Renal cortex interstitium (tissue), 15 donors: ENCODE results near the gene LMX1B. TPM values are rescaled to one million over a fixed set of nuclear protein-coding genes. Genes with fewer than 3 reads are reported as not detected.
A peak's percentile ranks its signal among the peaks of the same experiment; 100 is the strongest.
"Not testable (repeated sequence)": the region's sequence is repeated elsewhere in the genome, so short reads cannot be mapped to it uniquely, and the experiment has no call there.

Experiments used
- DNase-seq, 11 donors: peaks; one replicate each; pipeline ENCODE4 v3.0.0-alpha.2; 2013; ENCODE audit warnings: low read depth in 9 of 11, low spot score in 4 of 11; ENCODE audit errors: extremely low read depth in 1 of 11
- long read RNA-seq, 16 experiments: transcript quantifications; one replicate each; lab custom pipeline, GENCODE V29; 2026
- polyA plus RNA-seq, 3 donors: library from polyadenylated mRNA; unstranded; fragments of 120-200 nt; gene quantifications; one replicate each; pipeline ENCODE4 v1.2.1, GENCODE V29; 2013; ENCODE audit not compliant: insufficient read length in 3 of 3

LMX1B gene
- polyA plus RNA-seq = 10 to 100 TPM; 15.9 to 20.5 (median 19.2) TPM
- long read RNA-seq, donor 1, partial matches to known transcripts = 0 of 1 reads
- long read RNA-seq, donor 1, other reads (novel, unspliced or antisense) = 0 of 1 reads
- long read RNA-seq, donor 2, partial matches to known transcripts = 0 of 2 reads
- long read RNA-seq, donor 2, other reads (novel, unspliced or antisense) = 0 of 2 reads
- long read RNA-seq, donor 3, full-length matches to known transcripts = 5 of 5 reads
- long read RNA-seq, donor 3, partial matches to known transcripts = 0 of 5 reads
- long read RNA-seq, donor 3, other reads (novel, unspliced or antisense) = 0 of 5 reads
- long read RNA-seq, donor 4, full-length matches to known transcripts = 6 of 6 reads
- long read RNA-seq, donor 4, partial matches to known transcripts = 0 of 6 reads
- long read RNA-seq, donor 4, other reads (novel, unspliced or antisense) = 0 of 6 reads
- long read RNA-seq, donor 5 = 0 reads
- long read RNA-seq, donor 6, full-length matches to known transcripts = 4 of 4 reads
- long read RNA-seq, donor 6, partial matches to known transcripts = 0 of 4 reads
- long read RNA-seq, donor 6, other reads (novel, unspliced or antisense) = 0 of 4 reads
- long read RNA-seq, donor 7, full-length matches to known transcripts = 3 of 3 reads
- long read RNA-seq, donor 7, partial matches to known transcripts = 0 of 3 reads
- long read RNA-seq, donor 7, other reads (novel, unspliced or antisense) = 0 of 3 reads
- long read RNA-seq, donor 8, full-length matches to known transcripts = 5 of 5 reads
- long read RNA-seq, donor 8, partial matches to known transcripts = 0 of 5 reads
- long read RNA-seq, donor 8, other reads (novel, unspliced or antisense) = 0 of 5 reads
- long read RNA-seq, donor 9, partial matches to known transcripts = 0 of 1 reads
- long read RNA-seq, donor 9, other reads (novel, unspliced or antisense) = 0 of 1 reads
- long read RNA-seq, donor 10, full-length matches to known transcripts = 3 of 3 reads
- long read RNA-seq, donor 10, partial matches to known transcripts = 0 of 3 reads
- long read RNA-seq, donor 10, other reads (novel, unspliced or antisense) = 0 of 3 reads
- long read RNA-seq, donor 11, partial matches to known transcripts = 0 of 1 reads
- long read RNA-seq, donor 11, other reads (novel, unspliced or antisense) = 0 of 1 reads
- long read RNA-seq, donor 12, partial matches to known transcripts = 0 of 1 reads
- long read RNA-seq, donor 12, other reads (novel, unspliced or antisense) = 0 of 1 reads
- long read RNA-seq, donor 13 = 0 reads
- long read RNA-seq, donor 14, partial matches to known transcripts = 0 of 3 reads
- long read RNA-seq, donor 14, other reads (novel, unspliced or antisense) = 0 of 3 reads
- long read RNA-seq, donor 15, partial matches to known transcripts = 0 of 1 reads
- long read RNA-seq, donor 15, other reads (novel, unspliced or antisense) = 0 of 1 reads
- long read RNA-seq, donor 16, full-length matches to known transcripts = 13 of 13 reads
- long read RNA-seq, donor 16, partial matches to known transcripts = 0 of 13 reads
- long read RNA-seq, donor 16, other reads (novel, unspliced or antisense) = 0 of 13 reads

DNA sequence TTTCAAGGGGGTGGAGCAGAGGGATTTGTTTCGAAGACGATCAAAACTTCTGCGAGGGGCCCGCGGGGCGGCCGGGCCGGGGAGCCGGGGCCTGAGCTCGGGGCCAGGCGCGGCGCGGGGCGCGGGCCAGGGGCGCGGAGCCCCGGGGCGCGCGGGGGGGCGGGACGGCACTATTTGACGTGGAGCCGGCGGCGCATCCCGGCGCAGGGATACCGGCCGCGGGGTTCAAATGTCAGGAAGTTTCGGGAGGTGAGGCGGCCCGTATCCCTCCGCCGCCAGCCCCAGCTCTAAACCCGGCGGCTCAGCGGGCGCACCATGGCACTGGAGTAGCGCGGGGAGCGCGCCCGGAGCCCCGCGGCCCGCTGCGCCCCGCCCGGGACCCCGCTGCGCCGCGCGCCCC, at the start of gene LMX1B:
LMX1B (plus strand) TSS at position 278 of the 400 bp plus-strand sequence. CDS start 522 bp downstream, outside the sequence.
- DNase-seq = no peak

DNA sequence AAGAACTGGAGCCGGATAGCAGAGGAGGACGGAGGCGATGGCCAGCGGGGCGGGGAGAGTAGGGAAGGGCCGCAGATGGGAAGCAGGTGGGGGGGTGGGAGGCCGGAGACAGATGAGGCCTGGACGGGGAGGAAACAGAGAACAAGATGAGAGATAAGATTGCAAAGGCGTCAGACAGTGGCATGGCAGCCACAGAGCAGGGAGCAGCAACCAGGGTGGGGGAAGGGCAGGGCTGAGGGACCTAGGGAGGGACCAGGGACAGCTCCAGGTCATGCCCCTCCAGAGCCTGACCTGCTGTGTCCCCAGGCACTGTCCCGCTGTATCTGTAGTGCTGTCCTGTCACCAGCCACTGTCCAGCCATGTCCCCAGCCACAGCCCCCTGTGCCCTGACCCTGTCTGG, 49.6 kb upstream of the LMX1B start:
- DNase-seq = no peak

DNA sequence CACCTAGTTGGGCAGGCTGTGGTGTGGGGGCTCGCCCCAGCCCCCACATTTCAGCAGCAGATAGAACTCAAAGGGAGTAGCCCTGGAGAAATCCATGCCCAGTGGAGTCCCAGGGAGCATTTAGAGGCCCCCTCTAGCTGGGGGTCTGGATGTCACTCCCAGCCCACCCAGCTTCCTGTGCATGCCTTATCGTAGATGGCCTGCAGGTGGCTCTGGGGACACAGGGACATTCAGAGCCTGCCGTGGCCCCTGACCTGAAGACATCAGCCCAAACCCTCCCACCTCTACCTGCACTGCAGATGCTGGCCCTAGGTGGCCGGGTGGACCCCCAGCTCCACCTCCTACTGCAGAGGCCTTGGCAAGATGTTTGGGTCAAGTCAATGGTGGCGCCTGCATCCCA, 49.0 kb upstream of the LMX1B start:
- DNase-seq = no peak

DNA sequence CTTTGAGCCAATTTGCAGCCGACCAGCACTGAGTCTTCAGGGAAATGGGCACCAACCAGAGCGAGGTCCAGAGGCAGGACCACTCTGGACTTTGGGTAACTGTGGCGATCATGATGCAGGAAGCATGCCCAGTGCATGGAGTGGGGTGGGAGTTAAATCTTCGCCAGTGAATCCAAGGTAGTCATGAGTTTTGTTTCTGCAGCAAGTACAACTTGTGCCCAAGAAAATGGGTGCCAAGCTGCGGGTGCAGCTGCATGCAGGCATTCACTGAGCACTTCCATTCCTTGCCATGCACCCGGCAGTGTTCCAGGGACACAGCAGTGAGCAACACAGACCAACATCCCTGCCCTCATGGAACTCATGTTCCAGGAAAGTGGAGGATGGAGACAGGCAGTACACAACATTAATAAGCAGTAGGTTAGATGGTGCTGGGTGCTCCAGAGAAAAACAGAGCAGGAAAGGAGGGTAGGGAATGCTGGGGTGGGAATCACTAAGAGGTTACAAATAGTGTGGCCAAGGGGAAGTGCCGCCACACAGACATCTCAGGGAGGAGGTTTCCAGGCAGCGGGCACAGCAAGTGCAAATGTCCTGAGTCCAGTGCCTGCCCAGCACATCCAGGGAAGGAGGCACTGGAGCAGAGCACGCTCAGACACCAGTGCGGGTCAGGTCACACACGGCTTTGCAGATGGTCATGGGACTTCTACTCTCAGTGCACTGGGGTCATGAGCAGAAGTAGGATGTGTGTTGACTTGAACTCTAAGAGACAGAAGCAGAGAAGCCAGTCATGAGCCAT, 48.2 kb upstream of the LMX1B start:
- DNase-seq = no peak

DNA sequence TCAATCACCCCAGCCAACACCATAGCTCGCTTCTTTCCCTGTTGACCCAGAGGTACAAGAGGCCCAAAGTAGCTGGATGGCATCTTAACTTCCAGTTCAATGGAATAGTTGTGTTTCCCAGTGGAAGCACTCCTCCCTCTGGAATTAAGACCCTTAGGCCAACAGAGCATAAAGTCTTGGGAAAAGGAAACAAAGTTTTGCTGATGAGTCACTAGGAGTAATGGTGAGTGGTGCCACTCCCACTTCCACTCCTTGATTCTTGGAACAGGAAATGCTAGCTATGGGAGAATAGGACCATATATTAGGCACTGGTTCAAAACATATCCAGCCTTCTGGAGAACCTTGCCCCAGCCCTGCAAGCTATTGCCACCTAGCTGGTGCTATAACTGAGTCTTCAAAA, 44.7 kb upstream of the LMX1B start:
- no peak for DNase-seq

DNA sequence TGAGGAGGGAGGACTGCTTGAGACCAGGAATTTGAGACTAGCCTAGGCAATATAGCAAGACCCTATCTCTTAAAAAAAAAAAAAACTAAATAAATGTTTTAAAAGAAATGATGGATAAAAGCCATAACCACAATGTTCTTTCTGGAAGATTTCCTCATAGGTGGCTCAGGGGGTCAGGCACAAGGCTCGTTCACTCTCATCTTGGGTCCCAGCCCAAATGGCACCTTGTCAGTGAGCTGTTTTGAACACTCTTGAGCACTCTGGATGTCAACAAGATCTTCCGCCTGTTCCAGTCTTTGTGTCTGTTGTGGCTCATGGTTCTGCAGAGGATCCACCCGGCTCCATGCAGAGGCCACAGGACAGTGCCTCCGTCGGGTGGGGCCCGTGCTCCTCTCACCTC, 35.7 kb upstream of the LMX1B start:
- DNase-seq = no peak

DNA sequence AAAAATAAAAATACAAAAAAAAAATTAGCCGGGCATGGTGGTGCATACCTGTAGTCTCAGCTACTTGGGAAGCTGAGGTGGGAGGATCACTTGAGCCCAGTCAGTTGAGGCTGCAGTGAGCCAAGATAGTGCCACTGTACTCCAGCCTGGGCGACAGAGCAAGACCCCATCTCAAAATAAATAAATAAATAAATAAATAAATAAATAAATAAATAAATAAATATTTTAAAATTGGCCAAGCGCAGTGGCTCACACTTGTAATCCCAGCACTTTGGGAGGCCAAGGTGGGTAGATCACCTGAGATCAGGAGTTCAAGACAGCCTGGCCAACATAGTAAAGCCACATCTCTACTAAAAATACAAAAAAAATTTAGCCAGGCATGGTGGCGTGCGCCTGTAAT, 33.4 kb upstream of the LMX1B start:
- DNase-seq = not testable (repeated sequence)

DNA sequence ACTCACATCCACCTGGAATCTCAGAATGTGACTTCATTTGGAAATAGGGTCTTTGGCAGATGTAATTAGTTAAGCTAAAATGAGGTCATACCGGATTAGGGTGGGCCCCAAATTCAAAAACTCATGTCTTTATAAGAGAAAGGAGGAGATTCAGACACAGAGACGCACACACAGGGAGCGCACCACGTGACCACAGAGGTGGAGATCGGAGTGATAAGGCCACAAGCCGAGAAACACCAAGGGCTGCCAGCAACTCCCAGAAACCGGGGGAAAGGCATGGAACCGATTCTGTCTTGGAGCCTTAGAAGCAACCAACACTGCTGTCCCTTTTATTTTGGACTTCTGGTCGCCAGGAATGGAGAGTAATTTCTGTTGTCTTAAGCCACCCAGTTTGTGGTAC, 31.8 kb upstream of the LMX1B start:
- DNase-seq = no peak

DNA sequence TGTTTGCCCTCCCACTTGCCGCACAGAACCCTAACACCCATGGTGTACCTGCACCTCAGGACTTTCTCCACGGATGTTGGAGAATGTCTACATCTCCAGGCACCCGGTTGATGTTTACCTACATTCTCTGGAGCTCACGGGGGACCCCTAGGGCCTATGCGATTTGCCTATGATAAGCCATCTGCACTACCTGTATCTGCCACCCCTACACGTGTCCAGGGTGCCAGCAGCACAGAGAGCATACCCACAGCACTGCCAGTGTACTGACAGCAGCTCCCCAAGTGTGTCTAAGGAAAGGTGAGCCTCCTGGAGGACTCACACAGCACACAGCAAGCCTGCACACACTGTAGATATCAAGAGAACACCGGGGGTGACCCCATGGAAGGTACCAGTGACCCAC, 31.3 kb upstream of the LMX1B start:
- DNase-seq = no peak

DNA sequence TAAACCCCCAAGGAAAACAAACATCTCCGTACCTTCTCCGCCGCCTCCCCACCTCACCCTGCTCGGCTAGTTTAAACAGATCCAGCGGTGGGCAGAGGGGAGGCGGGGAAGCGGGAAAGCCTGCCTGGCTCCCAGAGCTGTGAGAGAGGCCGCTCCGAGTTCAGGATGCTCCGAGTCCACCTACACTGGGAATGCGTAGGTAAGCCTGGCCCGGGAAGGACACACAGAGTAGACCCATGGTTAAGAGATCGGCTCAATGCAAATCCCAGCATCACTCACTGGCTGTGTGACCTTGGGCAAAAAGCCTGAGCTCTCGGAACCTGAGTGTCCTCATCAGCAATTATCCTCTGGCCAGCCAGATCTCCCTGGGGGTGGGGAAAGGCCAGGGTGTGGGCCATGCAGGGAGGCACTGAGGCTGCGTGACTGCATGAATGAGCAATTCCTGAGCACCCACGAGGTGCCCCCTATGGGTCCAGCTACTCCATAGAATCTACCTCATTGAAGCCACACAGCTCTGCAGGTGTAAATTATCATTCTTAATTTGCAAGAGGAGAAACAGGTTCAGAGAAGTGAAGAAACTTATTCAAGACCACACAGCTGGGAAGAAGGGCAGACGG, 30.5 kb upstream of the LMX1B start:
- DNase-seq = no peak

DNA sequence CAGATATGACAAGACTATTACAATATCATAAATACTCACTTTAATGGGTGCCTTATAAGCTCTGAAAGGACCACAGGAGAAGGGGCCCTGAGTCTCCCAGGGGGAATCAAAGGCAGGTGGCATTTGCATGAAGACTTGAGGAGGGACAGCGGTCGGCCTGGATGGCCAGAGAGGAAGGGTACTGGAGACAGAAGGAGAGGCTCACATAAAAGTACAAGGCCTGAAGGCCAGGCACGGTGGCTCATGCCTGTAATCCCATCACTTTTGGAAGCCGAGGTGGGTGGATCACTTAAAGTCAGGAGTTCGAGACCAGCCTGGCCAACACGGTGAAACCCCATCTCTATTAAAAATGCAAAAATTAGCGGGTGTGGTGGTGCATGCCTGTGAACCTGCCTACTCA, 29.1 kb upstream of the LMX1B start:
- DNase-seq = no peak

DNA sequence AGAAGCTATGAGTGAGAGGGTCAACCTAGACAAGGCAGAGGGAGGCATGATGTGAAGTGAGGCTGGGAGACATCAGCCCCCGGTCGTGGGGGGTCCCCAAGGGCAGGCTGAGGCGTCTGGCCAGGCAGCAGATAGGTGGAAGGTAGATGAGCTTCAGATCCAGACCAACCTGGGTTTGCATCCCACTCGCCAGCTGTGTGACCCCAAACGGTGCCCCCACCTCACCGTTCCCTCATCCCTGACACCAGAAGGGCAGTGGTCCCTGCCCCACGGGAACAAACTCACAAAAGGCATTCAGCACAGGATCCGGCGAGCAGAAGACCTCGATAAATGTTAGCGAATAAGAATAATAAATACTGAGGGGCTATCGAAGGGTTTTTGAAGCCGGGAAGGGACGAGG, 27.5 kb upstream of the LMX1B start:
- DNase-seq = no peak

DNA sequence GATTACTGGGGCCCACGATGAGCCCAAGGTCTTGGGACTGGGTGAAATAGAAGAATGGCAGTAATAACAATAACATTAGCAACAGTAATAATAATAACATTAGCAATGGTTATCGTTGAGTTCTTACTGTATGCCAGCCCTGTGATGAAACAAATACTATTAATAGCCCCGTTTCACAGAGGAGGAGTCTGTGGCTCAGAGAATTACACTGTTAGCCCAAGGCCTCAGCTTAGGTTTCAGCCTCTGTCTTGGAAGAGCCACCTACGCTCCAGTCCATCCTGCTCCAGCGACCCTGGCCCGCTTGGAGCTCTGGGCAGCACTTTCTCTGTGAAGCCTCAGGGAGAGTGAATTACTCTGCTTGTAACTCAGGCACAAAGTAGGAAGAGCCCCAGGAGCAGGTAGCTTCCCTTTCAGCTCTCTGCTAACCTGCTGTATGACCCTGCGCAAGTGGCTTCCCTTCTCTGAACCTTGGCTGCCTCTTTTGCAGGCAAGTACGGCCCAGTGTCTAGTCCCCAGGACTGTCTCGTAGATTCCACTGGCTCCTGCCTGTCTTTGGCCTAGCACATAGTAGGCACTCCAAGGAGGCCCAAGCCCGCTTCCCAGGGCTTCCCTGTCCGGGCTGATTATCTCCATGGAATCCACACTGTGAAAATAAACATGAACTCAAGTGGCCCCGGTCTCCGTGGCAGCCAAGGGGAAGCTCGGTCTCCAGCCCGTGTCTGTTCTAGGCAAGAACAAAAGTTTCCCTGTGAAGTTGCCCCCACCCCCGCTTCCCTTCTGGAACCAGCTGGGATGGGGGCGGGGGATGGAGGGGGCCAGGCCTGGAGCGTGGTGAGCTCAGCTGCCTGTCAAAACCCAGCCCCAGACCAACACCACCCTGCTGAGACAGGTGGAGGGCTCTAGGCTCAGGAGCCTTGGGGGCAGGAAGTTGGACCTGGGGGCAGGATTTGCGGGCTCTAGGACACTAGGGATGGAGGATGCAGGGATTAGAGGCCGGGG, 26.2 kb upstream of the LMX1B start:
- DNase-seq = peak in 3 of 11 donors; percentile 49 to 63 (median 50)

DNA sequence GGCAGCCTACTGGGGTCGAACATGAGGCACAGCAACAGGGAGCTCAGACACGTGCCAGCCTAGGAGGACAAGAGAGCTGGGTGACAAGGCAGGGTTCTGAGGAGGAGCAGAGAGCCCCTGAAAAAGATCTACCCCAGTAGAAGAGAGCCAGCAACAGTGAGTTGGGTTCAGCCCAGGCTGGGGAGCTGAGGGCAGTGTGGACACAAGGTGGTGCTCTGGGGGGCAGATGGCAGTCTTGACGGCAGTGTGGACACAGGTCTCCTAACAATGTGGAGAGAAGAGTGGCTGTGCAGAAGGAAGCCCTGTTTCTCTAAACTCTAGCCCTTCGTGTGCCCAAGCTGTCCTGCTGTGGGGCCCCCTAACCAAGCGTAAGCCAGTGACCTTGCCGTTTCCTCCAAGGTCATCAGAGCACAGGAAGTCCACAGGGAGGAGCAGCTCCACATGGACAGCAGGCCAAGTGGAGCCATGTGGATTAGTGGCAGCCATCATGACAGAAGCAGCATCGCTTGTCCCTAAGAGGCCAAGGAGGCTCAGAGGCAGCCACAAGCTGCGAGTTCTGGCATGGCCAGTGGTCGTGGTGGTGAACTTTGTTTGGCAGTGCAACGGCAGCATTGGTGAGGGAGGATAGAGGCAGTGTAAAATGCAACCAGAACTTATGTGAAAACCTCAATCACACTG, 25.1 kb upstream of the LMX1B start:
- no peak for DNase-seq

DNA sequence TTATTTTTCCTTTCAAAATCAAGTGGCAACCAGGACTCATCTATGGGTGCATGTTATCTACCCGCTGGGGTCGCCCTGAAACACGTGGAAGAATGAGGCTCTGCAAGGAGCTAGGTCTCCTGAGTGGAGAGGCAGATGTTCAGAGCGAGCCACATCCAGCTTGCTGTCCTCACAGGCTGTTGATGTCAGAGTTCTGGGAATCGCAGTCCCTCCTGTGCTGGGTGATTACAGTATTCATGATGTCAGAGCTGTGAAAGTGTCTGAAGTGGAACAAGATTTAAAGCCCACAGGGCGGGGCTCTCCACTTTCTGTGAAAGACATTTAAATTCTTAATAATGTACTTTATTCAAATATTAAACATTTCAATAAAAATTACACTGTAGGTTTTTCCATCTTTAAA, 24.4 kb upstream of the LMX1B start:
- DNase-seq = no peak

DNA sequence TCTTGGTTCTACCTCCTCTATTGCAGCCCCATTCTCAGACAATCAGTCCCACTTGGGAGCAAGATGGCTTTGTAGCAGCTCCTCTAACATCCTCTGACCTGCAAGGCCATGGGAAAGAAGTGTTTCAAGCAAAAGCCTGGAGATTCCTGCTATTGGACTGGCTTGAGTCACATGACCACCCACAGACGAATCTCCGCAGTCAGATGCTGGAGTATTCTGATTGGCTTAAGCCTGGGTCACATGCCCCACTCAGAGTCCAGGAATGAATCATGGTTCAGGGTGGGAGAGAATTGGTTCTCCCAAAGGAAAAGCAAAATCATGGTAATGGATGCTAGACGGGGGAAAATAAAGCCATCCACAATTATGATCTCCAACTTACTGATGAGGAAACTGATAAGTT, 22.6 kb upstream of the LMX1B start:
- no peak for DNase-seq
